Activated T-helper 2 cell treated with anti-CD3 and anti-CD28 coated beads, Interferon-gamma antibody, Interleukin-2, Interleukin-4, amounts not matched to agents 10 μg/mL and 5 μg/mL and 100 μg/mL, durations not matched to agents 14 hours and 24 hours and 36 hours (primary cell): ENCODE measurements around the gene IP6K3. TPM values are rescaled to one million over a fixed set of nuclear protein-coding genes. Genes with fewer than 3 reads are reported as not detected.

Experiments
- DNase-seq: peaks from one replicate; pipeline ENCODE4 v3.0.0; 2021; ENCODE audit warnings: low spot score
- H3K27ac Mint-ChIP-seq: one replicate; pipeline ENCODE4 v1.8.0; 2021; ENCODE audit warnings: mixed read lengths
- H3K27me3 Mint-ChIP-seq: one replicate; pipeline ENCODE4 v1.8.0; 2021; ENCODE audit warnings: low read depth, mixed read lengths
- H3K36me3 Mint-ChIP-seq: one replicate; pipeline ENCODE4 v1.8.0; 2021; ENCODE audit warnings: low read depth, mixed read lengths
- H3K4me1 Mint-ChIP-seq: one replicate; pipeline ENCODE4 v1.8.0; 2021; ENCODE audit warnings: low read depth, mixed read lengths
- H3K4me3 Mint-ChIP-seq: one replicate; pipeline ENCODE4 v1.8.0; 2021; ENCODE audit warnings: low read depth, mild to moderate bottlenecking, moderate library complexity, mixed read lengths
- H3K9me3 Mint-ChIP-seq: one replicate; pipeline ENCODE4 v1.8.0; 2021; ENCODE audit warnings: mixed read lengths
- intact Hi-C: fragments of 100-400 bp; cut with micrococcal nuclease; formaldehyde crosslinking; loops from one replicate; pipeline ENCODE4 v1.15.1; 2023
- total RNA-seq: library from RNA; stranded (reverse); gene quantifications from 2 replicates; pipeline ENCODE4 v1.2.3, GENCODE V29; 2022

Gene IP6K3
- total RNA-seq, 1 donor from 2014 or later: not detected

- H3K36me3 Mint-ChIP-seq: no peaks in the 10 kb centered on the region
- H3K27me3 Mint-ChIP-seq: peaks cover 26% of the 10 kb centered on the region
- no peaks in the 10 kb centered on the region for H3K4me1 Mint-ChIP-seq
- H3K9me3 Mint-ChIP-seq: no peaks in the 10 kb centered on the region
- no peak overlapping the region for H3K27ac Mint-ChIP-seq
- intact Hi-C loops: no loop called here
- H3K4me3 Mint-ChIP-seq: no peak overlapping the region
- DNase-seq: no peak
These were observed 28.0 kb downstream of the IP6K3 start for GRCh38 chr6:33718713-33719112.

- peaks cover 22% of the 10 kb centered on the region for H3K27me3 Mint-ChIP-seq
- H3K27ac Mint-ChIP-seq: no peak overlapping the region
- DNase-seq: no peak
- intact Hi-C loops: no loop called here
- no peaks in the 10 kb centered on the region for H3K36me3 Mint-ChIP-seq
- H3K9me3 Mint-ChIP-seq: no peaks in the 10 kb centered on the region
- no peaks in the 10 kb centered on the region for H3K4me1 Mint-ChIP-seq
- no peak overlapping the region for H3K4me3 Mint-ChIP-seq
These were observed 28.7 kb downstream of the IP6K3 start for GRCh38 chr6:33717934-33718455.

GRCh38 chr6:33716890-33717632 is 29.6 kb downstream of the IP6K3 start:
- DNase-seq: no peak
- H3K36me3 Mint-ChIP-seq: no peaks in the 10 kb centered on the region
- no peaks in the 10 kb centered on the region for H3K9me3 Mint-ChIP-seq
- peaks cover under 1% of the 10 kb centered on the region for H3K4me1 Mint-ChIP-seq
- intact Hi-C loops: no loop called here
- H3K4me3 Mint-ChIP-seq: no peak overlapping the region
- no peak overlapping the region for H3K27ac Mint-ChIP-seq
- H3K27me3 Mint-ChIP-seq: peaks cover 18% of the 10 kb centered on the region

- Mint-ChIP-seq H3K9me3 (no peaks in the 10 kb centered on the region), H3K4me1 (peaks cover 4% of the 10 kb centered on the region), H3K27ac (no peak overlapping the region), H3K27me3 (peaks cover 12% of the 10 kb centered on the region), H3K4me3 (no peak overlapping the region), H3K36me3 (no peaks in the 10 kb centered on the region)
- intact Hi-C loops: no loop called here
- no peak for DNase-seq
These were observed 30.3 kb downstream of the IP6K3 start for GRCh38 chr6:33716379-33716778.

- H3K27me3 Mint-ChIP-seq: peaks cover 8% of the 10 kb centered on the region
- intact Hi-C loops: no loop called here
- no peak for DNase-seq
These were observed 32.2 kb downstream of the IP6K3 start for GRCh38 chr6:33714385-33715040.

GRCh38 chr6:33713786-33714185 is 32.9 kb downstream of the IP6K3 start:
- H3K9me3 Mint-ChIP-seq: no peaks in the 10 kb centered on the region
- no peak overlapping the region for H3K27ac Mint-ChIP-seq
- peaks cover 4% of the 10 kb centered on the region for H3K27me3 Mint-ChIP-seq
- H3K4me1 Mint-ChIP-seq: peaks cover 22% of the 10 kb centered on the region
- intact Hi-C loops: no loop called here
- peaks cover 19% of the 10 kb centered on the region for H3K36me3 Mint-ChIP-seq
- no peak for DNase-seq
- H3K4me3 Mint-ChIP-seq: no peak overlapping the region

More at GRCh38 chr6:33714385-33715040, 32.2 kb downstream of the IP6K3 start:
- Mint-ChIP-seq H3K36me3 (peaks cover 13% of the 10 kb centered on the region), H3K9me3 (no peaks in the 10 kb centered on the region), H3K4me1 (peaks cover 18% of the 10 kb centered on the region), H3K27ac (no peak overlapping the region), H3K4me3 (no peak overlapping the region)

- Mint-ChIP-seq H3K4me3 (no peak overlapping the region), H3K9me3 (no peaks in the 10 kb centered on the region), H3K4me1 (peaks cover 29% of the 10 kb centered on the region), H3K27ac (no peak overlapping the region), H3K27me3 (peaks cover 4% of the 10 kb centered on the region), H3K36me3 (peaks cover 27% of the 10 kb centered on the region)
- DNase-seq: no peak
- intact Hi-C loops: no loop called here
These were observed 33.8 kb downstream of the IP6K3 start for GRCh38 chr6:33712914-33713313.

- Mint-ChIP-seq H3K4me1 (peaks cover 32% of the 10 kb centered on the region), H3K27me3 (peaks cover 4% of the 10 kb centered on the region), H3K36me3 (peaks cover 41% of the 10 kb centered on the region), H3K9me3 (no peaks in the 10 kb centered on the region), H3K27ac (peak within 1 kb of the TSS; percentile 98), H3K4me3 (peak within 1 kb of the TSS; percentile 95)
- intact Hi-C loops: loop anchor here (2.0 kb wide), 1 partner anchor 77 kb away; the partner anchor contains the start of gene LEMD2
- DNase-seq: peak; percentile 95
These were observed 35.3 kb downstream of the IP6K3 start, which contains the start of gene UQCC2 for GRCh38 chr6:33711140-33712129. TSS of gene UQCC2 (minus strand) at chr6:33711700. CDS start at chr6:33711686, 14 bp downstream.

- DNase-seq: no peak
- H3K9me3 Mint-ChIP-seq: no peaks in the 10 kb centered on the region
- peak overlapping the region; percentile 95 for H3K4me3 Mint-ChIP-seq
- peaks cover 33% of the 10 kb centered on the region for H3K4me1 Mint-ChIP-seq
- intact Hi-C loops: loop anchor here (2.0 kb wide), 1 partner anchor 78 kb away; the partner anchor contains the start of gene LEMD2
- H3K36me3 Mint-ChIP-seq: peaks cover 47% of the 10 kb centered on the region
- peaks cover 4% of the 10 kb centered on the region for H3K27me3 Mint-ChIP-seq
- H3K27ac Mint-ChIP-seq: peak overlapping the region; percentile 98
These were observed 36.2 kb downstream of the IP6K3 start for GRCh38 chr6:33710296-33711121.

- no peak for DNase-seq
- intact Hi-C loops: loop anchor here (2.0 kb wide), 1 partner anchor 79 kb away; the partner anchor contains the start of gene LEMD2
- peak overlapping the region; percentile 2 for H3K27ac Mint-ChIP-seq
- H3K36me3 Mint-ChIP-seq: peaks cover 47% of the 10 kb centered on the region
- peak overlapping the region; percentile 95 for H3K4me3 Mint-ChIP-seq
- peaks cover 33% of the 10 kb centered on the region for H3K4me1 Mint-ChIP-seq
- no peaks in the 10 kb centered on the region for H3K9me3 Mint-ChIP-seq
- peaks cover 4% of the 10 kb centered on the region for H3K27me3 Mint-ChIP-seq
These were observed 37.0 kb downstream of the IP6K3 start for GRCh38 chr6:33709605-33710295.

GRCh38 chr6:33708516-33709204 is 38.0 kb downstream of the IP6K3 start:
- DNase-seq: no peak
- Mint-ChIP-seq H3K27me3 (peaks cover 2% of the 10 kb centered on the region), H3K36me3 (peaks cover 51% of the 10 kb centered on the region), H3K4me1 (peaks cover 33% of the 10 kb centered on the region), H3K27ac (no peak overlapping the region), H3K4me3 (no peak overlapping the region), H3K9me3 (no peaks in the 10 kb centered on the region)
- intact Hi-C loops: no loop called here
